DMS153 treated with DMSO at 0.1 percent for 48 hours (cell line): Measurements from ENCODE around the gene FAM170B.

Experiments used
- DNase-seq: peaks from one replicate; lab custom pipeline; 2025; ENCODE audit not compliant: unreplicated experiment; lab: John Stamatoyannopoulos, UW

Gene FAM170B

DNA sequence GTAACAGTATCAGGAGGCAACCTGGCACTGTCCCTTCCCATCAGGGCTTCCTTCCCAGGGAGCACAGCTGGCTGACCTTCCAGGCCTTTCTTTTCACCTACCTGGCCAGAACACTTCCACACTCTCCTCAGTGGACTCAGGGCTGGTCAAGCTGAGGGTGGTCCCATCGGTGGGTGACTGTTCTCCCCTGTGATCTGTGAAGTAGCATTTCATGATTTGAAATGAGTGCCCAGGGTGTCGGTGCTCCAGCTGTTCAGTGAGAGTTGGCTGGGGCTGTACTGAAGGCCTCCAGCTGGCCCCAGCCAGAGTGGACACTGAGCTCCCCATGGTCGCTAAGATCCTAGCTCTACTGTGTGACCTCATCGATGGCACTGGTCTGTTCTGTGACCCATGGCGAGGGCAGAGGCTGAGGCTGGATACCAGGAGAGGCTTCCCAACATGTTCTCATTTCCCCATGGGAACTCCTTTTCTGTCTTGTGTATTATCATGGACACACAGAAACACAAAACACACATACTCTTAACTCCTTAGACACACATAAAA, at the start of gene FAM170B:
FAM170B (minus strand) TSS at position 316 of the 543 bp plus-strand sequence; CDS start at position 213, 103 bp downstream.
- no peak for DNase-seq

DNA sequence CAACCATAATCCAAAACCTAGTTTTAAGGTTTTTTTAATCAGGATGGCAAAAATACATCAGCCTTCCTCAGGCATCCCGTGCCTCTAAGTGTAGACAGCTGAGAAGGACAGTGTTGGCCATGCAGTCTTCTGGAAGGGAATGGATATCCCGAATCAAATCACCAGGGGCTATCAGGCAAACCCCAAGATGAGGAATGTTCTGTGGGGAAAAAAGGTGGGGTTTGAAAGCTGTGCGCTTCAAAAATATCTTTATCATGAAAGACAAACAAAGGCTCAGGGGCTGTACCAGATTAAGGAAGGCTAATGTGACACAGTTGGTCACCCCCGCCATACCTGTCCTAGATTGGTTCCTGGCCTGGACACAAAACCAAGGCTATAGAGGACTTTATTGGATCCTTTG, 49.0 kb upstream of the FAM170B start:
- no peak for DNase-seq

DNA sequence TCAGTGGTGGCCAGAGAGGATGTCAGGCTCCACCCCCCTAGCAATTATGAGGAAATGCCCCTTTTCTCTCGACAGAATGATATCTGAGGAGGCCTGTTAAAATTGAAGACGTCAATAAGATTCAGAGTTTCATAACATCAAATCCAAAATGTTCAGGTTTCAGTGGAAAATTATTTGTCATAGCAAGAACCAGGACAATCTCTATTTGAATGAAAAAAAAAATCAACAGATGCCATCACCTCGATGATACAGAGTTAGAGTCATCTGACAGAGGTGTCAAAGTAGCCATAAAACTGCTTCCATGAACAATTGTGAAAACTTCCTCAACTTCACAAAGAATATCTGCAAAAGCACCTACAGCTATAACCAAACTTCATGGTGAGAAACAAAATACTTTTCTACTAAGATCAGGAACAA, 46.6 kb upstream of the FAM170B start:
- DNase-seq, result no peak

DNA sequence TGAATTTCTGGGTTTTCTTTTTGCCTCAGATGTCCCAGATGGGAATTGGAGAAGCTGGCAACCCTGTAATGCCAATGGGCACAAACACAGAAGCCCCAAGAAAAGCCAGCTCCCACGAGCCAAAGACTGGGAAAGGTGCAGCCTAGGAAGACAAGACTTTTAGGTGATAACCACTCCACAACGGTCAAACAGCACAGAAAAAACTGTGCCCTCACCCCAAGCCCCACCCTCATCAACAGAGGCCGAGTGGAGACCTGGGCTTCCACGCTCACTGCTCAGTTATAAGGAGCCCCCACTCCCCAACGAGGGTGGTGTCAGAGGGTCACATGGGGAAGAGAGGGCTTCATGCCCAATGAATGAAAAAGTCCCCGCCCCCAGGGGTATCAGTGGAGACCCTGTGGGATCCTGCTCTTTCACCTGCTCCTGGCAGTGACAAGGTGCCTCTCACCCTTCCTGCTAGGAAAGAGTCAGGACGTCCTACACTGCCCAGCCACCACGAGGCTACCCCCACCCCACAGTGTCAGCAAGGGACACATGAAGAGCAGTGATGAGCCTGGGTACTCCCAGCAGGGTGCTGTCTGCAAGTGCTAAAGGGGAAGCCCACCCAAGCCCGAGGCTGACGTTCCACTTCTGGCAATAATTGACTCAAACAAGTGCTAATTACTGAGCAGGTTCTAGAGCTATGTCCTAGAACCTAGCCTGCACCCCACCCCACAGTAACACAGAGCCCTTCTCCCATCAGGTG, 46.0 kb upstream of the FAM170B start:
- no peak for DNase-seq

DNA sequence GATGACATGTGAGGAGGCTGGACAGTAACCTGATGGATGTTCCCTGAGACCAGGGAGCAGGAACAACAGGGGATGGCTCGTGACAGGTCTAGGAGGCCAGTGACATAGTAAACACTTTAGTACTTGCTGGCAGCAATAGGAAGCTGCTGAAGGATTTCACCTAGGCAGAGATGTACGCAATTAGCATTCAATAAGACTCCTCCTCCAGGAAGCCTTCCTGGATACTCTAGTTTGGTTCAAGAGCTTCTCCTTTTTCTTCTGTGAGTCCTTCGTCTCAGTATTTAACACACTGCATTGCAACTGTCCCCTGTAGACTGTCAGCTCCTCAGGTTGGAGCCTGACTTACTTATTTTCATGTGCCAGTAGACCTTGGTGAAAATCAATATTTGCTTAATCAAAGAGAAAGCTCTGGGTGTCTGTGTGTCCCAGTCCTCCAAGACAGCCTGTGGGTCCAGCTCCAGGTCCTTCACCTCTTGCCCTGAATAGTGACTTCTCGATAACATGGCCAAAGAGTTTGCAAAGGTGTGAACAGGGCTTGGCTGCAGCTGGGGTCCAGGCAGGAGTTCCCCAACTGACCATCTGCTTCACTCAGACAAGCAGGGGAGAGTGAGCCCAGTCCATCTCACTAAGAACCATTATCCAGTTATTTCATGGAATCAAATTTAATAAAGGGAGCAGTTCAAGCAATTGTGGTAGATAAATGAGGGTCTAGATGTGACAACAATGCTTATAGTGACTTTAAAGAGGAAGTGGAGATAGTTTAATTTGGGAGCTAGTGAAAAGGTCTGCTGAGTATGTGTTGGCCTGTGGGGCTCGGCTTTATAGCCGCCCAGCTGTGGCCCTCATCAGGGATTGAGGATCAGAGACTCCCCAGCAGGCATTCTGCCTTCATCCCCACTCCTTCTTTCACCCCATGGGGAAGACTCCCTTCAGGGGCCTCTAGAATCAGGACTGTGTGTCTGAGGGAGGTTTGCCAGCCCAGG, 45.0 kb upstream of the FAM170B start:
- DNase-seq, result no peak

DNA sequence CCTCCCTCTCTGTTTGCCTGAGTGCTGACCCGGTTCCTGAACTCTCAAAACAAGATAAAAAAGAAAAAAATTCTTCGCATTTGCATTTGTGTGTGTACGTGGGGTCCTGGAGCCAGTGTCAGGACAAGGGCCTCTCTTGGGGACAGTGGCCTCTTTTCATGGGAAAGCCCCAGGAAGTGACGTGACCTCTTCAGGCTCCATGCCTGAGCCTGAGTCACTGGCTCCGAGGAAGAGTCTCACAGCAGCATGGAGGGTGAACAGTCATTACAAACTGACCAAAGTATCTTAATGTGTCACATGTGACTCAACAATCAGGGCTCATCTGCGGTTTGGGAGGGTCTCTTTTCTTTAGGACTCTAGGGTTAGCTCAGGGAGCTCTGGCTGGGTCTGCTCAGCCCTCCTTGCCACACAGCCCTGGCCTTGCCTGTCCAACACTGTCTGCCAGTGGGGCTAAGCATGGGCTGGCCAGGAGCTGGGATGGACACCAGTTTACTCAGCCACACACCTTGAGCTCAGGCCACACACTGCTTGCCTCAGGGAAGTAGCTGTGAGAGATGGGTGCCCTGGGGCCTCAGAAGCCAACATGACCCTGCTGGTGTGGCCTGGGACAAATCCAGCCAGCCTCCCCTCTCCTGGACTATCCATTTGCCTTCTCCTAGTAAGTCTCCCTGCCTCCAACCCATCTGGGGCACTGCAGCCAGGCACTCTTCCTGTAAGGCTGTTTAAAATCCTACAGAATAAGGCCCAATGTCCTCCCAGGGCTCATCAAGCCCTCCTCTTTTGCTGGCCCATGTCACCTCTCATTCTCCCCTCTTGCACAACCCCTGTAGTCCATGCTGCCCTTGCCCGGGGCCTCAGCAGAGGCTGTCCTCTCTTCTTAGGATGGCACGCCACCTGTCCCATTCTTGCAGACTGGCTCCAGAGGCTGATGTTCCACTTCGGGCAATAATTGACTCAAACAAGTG, 43.9 kb upstream of the FAM170B start:
- DNase-seq, result no peak

DNA sequence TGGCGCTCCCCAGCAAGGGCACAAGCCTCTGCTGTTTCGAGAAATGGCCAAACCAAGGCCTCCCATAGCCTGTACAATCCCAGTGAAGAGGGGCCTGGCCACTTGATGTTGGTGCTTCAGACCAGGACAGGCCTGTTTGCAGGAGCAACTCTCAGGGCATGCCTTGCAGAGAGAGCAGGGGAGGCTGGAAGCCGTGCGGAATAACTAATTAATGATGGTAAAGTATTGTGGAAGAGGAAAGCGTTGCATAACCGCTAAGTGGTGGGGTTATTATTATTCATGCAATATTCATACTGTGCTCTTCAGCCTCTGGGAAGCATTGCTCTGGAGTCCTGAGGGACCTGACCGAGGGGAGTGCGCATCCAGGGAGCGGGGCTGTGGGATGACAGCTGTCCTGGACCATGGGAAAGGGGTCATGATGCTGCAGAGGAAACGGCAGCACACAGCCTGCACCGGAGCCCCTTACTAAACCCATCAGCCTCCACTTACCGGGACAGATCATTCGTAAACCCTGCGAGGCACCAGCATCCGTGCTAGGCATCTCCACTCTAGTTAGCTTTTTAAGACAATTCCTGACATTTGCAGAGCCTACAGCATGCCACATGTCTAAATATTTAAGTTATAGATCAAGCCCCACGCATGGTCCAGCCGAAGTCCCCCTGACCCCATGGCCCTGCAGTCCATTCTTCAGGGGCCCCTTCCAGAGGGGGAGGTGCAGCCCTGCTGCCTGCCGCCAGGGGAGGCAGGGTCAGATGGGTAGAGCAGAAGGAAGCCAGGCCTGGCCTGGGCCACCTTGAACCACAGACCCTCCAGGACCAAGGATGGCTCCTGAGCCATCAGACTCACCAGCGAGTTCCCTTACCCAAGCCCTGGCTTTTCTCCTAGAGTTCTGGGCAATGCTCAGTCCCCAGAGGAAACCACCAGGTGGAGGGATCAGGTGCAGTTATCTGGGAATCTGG, 42.8 kb upstream of the FAM170B start:
- no peak for DNase-seq

DNA sequence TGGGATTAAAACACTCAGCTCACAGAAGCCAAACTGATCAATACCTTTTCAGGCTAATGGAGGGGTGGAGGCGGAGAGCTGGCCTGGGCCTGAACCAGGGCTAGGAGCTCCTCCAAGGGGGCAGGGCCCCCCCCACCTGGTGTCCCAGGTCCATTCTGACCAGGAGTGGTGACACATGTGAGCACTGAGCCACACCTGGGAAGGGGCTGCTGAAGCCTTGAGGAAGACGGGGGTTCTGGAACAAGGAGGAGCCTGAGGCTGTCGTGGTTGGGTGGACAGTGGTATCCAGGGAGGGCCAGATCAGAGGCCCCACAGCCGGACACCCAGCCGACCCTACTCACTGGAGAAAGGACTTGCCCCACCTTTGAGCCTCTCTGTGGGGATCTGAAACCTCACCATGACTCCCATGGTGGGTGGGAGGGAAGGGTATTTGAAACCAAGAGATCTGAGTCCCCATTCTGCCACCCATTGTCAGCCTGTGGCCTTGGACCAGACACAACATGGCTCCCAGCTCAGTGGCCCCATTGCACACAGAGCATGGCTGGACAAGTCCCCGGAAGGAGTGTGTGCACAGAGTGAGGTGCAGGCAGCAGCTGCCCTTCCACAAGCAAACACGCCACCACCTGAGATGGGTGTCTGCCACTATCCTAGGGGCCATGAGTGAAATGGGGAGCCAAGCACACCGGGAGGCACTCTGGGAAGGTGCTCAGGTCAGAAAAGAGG, 41.9 kb upstream of the FAM170B start:
- no peak for DNase-seq

DNA sequence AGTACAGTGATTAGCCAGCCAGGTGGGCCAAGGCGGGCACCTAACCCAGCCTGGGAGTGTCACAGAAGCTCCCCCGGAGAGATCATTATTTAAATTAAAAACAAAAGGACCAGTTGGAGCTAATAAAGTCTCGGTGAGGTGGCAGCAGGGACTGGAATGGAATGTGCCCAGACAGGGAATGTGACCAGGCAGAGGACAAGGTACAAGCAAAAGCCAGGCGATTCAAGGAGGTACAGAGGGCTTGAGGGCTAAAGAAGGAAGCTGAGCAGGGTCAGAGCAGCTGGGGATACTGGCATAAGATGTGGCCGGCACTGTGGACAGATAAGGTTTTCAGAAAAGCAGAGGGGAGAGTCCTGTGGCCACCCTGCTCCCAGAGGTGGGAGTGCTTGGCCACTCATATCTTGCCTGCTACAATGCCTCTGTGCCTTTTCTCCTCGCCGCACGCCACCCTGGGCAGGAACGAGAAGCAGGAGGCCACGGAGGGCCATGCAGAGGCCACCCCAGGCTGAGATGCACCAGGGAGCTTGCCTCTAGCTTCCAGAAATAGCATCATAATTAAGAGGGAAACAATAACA, 41.2 kb upstream of the FAM170B start:
- DNase-seq, result no peak

DNA sequence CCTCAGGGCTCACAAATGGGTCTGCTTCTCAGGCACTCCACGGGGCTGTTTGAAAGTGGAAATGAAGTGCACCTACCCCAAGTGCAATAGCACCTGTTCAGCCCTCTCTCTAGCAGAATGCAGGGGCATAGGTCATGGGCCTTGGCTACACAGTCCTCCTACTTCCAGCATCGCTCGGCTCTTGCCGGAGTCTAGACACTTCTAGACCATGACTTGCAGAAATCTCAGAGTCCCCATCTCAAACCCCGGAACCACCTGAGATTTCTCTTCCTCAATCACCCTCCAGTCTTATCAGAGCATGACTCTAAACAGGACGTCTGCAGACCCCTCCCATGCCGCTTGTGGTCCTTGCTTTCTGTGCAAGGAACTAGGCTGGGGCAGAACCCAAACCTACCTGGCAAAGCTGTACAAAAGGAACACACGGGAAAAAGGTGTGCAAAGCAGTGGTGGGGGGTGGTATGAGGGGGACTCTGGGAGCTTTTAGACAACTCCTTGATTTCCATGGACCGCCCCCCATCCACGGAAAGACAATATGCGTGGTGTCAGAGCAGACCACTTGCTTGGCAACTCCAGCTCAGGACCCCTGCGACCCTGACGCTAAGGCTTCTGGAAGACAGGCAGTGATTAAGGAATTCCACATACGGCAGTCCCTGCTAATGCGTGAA, 40.6 kb upstream of the FAM170B start:
- no peak for DNase-seq

DNA sequence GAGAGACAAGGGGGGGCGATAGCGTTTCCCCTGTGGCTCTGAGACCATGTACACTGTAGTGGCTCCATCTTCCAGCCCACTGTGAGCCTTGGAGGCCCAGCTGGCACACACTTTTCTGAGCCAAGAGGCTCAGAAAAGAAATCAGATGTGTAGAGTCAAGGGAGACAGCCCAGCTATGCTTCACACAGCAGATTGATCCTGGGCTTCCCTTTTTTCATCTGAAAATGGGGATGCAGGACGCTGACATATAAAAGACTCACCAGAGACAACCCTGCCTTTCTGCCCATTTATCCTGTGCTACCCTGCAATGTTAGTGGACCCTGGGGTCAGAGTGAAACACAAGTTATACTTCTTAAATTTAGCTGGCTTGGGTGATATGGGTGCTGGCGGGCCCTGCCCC, 40.0 kb upstream of the FAM170B start:
- no peak for DNase-seq

DNA sequence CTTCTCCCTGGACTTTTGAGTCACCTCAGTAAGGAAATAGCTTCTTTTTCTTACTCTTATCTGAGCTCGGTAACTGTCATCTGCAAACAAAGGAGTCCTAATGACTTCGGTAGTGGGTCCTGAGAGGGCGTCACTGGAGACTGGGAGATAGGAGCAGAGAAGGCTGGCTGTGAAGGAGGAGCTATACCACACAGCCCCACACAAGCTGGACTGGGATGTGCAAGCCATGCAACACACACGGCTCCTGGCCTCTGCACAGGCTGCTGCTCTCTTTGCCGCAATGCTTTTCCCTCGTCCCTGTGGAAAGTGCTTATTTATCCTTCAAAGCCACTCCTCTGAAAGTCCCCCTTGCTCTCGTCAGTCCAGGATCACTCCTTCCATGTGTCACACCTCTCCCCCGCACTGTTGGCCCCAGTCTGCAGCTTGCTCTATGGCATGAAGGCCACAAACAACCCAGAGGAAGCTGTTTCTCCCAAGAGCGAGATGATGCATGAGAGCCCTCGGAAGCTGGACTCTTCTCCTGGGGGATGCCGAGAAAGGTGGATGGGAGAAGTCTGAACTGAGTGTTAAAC, 39.5 kb upstream of the FAM170B start:
- no peak for DNase-seq

DNA sequence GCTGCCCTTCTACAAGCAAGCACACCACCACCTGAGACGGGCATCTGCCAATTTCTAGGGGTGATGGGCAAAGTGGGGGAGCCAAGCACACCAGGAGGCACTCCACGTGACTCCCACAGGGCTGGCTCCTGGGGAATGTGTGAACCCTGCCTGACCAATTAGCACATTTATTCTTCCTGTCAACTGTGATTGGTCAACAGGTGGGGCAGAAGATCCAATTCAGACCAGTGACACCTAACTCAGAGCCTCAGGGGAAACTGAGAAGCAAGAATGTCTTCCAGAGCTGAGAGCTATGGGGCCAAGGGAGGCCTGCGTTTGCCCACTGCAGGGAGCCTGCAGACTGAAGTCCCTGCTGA, 38.9 kb upstream of the FAM170B start:
- DNase-seq, result no peak

DNA sequence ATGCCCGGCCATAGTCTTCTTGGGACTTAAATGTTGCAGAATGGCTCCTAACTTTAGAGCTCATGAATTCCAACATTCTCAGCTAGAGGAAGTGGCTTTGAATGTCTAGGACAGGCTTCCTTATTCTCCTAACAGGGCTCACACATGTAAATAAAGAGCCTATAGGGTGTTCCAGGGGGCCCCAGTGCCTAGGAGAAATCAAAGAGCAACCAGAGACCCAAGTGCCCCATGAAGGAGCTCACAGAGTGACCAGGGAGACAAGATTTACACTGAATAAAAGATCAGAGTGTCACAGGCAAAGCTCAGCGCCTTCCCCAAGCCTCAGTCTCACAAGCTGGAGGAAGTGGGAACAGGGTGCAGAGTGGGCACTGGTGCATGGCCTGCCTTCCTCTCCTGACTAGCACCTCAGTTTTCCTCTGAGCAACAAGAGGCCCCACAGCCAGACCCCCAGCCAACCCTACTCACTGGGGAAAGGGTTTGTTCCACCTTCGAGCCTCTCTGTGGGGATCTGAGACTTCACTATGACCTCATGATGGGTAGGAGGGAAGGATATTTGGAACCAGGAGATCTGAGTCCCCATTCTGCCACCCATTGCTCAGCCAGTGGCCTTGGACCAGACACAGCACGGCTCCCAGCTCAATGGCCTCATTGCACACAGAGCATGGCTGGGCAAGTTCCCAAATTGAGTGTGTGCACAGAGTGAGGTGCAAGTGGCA, 38.4 kb upstream of the FAM170B start:
- DNase-seq, result no peak

DNA sequence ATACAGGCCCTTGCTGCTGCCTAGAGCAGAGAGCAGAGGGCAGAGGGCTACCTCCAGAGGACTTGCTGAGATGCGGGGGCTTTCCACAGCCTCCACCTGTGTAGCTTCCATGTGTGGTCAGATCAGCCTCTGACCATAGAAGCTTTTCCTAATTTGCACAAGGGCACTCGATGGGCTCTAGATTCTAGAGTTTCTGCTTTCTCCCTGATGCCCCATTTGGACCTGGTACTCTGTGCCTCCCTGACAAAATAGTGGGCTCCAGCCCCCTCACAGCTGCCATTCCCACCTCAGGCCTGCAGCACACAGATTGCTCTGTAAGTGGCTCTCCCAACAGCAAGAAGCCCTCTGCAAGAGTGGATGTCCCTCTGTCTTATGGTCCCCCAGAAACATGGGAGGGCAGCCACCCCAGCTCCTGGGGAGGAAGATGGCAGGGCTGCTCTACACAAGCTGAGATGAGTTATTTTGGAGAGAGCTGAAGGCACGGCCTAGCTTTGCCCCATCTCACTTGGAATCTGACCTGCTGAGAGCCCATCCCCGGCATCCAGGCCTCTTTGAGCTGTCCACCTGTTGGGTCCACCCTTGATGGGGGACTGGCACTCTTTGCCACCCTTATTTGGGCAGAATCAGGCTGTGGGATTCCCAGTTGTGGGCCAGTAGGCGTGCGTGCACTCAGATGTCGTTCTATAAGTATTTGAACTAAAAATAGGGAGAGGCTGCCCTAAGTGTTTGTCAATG, 37.7 kb upstream of the FAM170B start:
- no peak for DNase-seq

DNA sequence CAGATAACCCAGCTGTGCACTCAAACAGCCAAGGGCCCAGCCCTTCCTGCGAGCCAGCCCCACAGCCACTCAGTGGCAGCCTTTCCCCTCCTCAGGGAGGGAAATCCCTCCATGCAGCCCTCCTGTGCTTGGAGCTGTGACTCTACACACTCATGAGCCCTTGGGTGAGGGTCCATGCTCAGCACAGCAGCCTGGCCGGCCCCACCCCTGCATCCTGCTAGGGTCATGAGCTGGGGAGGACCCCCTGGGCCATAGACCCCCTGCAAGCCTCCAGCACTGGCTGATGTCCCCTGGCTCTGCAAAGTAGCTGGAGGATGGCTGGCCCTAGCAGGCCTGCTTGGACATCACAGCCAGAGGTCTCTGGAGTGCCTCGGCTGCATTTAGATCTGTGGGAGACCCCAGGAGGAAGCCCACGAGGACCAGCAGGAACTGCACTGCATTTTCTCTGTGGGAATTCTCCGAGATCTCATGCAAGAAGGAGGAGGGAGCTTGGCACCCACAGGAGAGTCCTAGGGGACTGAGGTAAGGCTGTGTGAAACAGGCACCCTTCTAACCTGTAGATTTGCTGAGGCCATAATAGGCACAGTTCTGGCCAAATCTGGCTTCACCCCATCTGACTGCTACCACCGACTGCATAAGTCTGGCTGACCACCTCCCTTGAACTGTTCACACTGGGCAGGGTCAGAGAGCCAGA, 37.0 kb upstream of the FAM170B start:
- DNase-seq, result no peak
